Small intestine (tissue), 7 donors: ENCODE data around the gene PTS. TPM values are rescaled to one million over a fixed set of nuclear protein-coding genes. Genes with fewer than 3 reads are reported as not detected.

Experiments
- DNase-seq, 2 donors: peaks; one replicate each; pipeline versions ENCODE4 v3.0.0 to v3.0.0-alpha.2; 2013
- FAIRE-seq: peaks from 2 replicates; lab custom pipeline; 2012; peaks lifted over from hg19 to GRCh38; lab: Jason Lieb, UNC
- H3K27ac ChIP-seq, 3 donors: one replicate each; pipeline ENCODE4 v1.5.1; 2013; ENCODE audit warnings: low read length in 2 of 3, mild to moderate bottlenecking in 2 of 3, control low read depth in 1 of 3, inconsistent platforms in 1 of 3, low read depth in 1 of 3, moderate library complexity in 1 of 3
- H3K27me3 ChIP-seq, 3 donors: one replicate each; pipeline ENCODE4 v1.6.1; 2013; ENCODE audit warnings: low read length in 3 of 3, inconsistent platforms in 1 of 3; ENCODE audit not compliant: control insufficient read depth in 3 of 3, insufficient read depth in 3 of 3
- H3K36me3 ChIP-seq, 3 donors: one replicate each; pipeline ENCODE4 v1.6.1; 2013; ENCODE audit warnings: low read length in 3 of 3, inconsistent platforms in 1 of 3, low read depth in 1 of 3, mild to moderate bottlenecking in 1 of 3, moderate library complexity in 1 of 3; ENCODE audit not compliant: control insufficient read depth in 3 of 3, insufficient read depth in 2 of 3
- H3K4me1 ChIP-seq, 3 donors: one replicate each; pipeline ENCODE4 v1.6.1; 2013; ENCODE audit warnings: low read length in 2 of 3, inconsistent platforms in 1 of 3, low read depth in 1 of 3, mild to moderate bottlenecking in 1 of 3, moderate library complexity in 1 of 3; ENCODE audit not compliant: control insufficient read depth in 3 of 3, insufficient read depth in 2 of 3
- H3K4me3 ChIP-seq, 3 donors: one replicate each; pipeline ENCODE4 v1.5.1; 2013; ENCODE audit warnings: low read length in 3 of 3, control low read depth in 1 of 3, inconsistent platforms in 1 of 3, low read depth in 1 of 3, mild to moderate bottlenecking in 1 of 3, moderate library complexity in 1 of 3
- H3K9me3 ChIP-seq, 2 donors: one replicate each; pipeline ENCODE4 v1.6.1; 2013; ENCODE audit warnings: low read depth in 1 of 2, low read length in 1 of 2; ENCODE audit not compliant: control insufficient read depth in 2 of 2, insufficient read depth in 1 of 2
- WGBS, 3 donors: extraction: QIAGEN DNeasy Blood & Tissue Kit; methylation state at CpG; one replicate each; pipeline ENCODE4 v1.1.7; 2013; 5-methylcytosine and 5-hydroxymethylcytosine counted together
- polyA plus RNA-seq, 4 donors: library from polyadenylated mRNA; stranded (reverse) in 3 of 4; unstranded in 1 of 4; fragments of 200-250 nt in 3 of 4; fragments of 120-200 nt in 1 of 4; gene quantifications; one replicate each; pipeline versions ENCODE4 v1.2.1 to v1.2.3, GENCODE V29; 2013
- donor health status: healthy with polysubstance abuse.
- donor health status: control.
- donor health status: control.
- donor health status: Bipolar disorder and iron deficiency.
- donor health status: healthy.

The PTS gene
- polyA plus RNA-seq, 4 donors = 25.5 to 57.3 (median 38.9) TPM

- Histone ChIP-seq H3K27me3 (no peaks in the 10 kb centered on the region), H3K36me3 (peaks cover 6 to 19% (median 11%) of the 10 kb centered on the region in 3 donors), H3K27ac (no peak overlapping the region), H3K4me1 (peaks cover 4 to 8% (median 6%) of the 10 kb centered on the region in 3 donors), H3K4me3 (no peak overlapping the region), H3K9me3 (no peaks in the 10 kb centered on the region)
- WGBS, 3 donors = 52 to 79% (median 69%) methylated on average over 2 of the region's 2 CpGs
- FAIRE-seq (no peak), DNase-seq (no peak)
Measured at GRCh38 chr11:112231952-112232351, 5.7 kb downstream of the PTS start.

DNA sequence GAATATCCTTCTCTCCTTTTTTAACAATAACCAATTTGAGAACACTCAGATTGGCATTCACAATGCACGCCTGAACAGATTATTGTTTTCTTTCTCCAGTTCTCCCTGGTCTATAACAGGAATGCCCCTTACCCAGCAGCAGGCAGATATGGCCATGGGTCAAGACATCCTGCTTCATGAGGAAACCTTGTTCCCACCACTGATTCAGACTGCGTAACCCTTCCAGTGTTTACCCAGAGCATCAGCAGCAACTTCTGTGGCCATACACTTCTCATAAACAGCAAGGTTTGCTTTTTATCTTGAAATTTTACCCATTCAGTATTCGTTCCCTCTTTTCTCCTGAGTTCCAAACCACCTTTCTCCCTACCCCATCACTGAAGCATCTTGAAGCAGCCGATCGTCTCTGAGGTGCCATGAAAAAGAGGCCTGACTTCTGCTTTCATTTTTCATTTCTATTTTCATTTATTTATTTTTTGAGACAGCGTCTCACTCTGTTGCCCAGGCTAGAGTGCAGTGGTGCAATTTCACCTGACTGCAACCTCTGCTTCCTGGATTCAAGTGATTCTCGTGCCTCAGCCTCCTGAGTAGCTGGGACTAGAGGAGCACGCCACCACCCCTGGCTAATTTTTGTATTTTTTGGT, 9.6 kb downstream of the PTS start:
- DNase-seq (no peak), FAIRE-seq (no peak)
- H3K4me3 ChIP-seq = no peak overlapping the region
- H3K9me3 ChIP-seq = no peaks in the 10 kb centered on the region
- H3K4me1 ChIP-seq = no peaks in the 10 kb centered on the region
- H3K27me3 ChIP-seq = no peaks in the 10 kb centered on the region
- 91 to 96% (median 93%) methylated on average over 8 of the region's 8 CpGs for WGBS, 3 donors
- no peak overlapping the region for H3K27ac ChIP-seq
- H3K36me3 ChIP-seq = peaks cover 15 to 28% (median 16%) of the 10 kb centered on the region in 3 donors

GRCh38 chr11:112237451-112237850, 11.2 kb downstream of the PTS start:
- 96 to 97% (median 97%) methylated on average over 4 of the region's 4 CpGs for WGBS, 3 donors
- Histone ChIP-seq H3K27me3 (no peaks in the 10 kb centered on the region), H3K9me3 (no peaks in the 10 kb centered on the region), H3K4me1 (no peaks in the 10 kb centered on the region), H3K36me3 (peaks cover 14 to 28% (median 15%) of the 10 kb centered on the region in 3 donors), H3K27ac (no peak overlapping the region), H3K4me3 (no peak overlapping the region)
- FAIRE-seq (no peak), DNase-seq (no peak)

DNA sequence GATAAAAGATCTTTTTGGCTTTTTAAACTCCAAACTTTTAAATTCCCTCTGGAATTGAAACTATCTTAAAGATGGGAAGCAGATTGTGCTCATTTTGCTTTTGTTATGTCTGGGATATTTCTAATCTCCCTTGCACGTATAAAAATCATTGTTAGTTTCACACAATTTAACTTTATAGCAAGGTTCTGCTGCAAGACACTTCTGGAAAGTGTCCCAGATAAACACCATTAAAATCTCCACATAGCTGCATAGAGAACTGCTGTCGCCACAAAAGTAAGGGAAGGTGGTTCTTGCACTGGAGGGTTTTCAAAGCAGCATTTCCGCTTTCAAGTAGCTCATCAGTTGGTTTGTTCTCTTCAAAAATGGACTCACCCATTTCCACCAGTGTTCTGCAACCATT, 11.8 kb downstream of the PTS start:
- H3K27ac ChIP-seq = no peak overlapping the region
- no peaks in the 10 kb centered on the region for H3K9me3 ChIP-seq
- FAIRE-seq = no peak
- H3K4me1 ChIP-seq = no peaks in the 10 kb centered on the region
- no peak for DNase-seq
- H3K4me3 ChIP-seq = no peak overlapping the region
- peaks cover 14 to 28% (median 15%) of the 10 kb centered on the region in 3 donors for H3K36me3 ChIP-seq
- no peaks in the 10 kb centered on the region for H3K27me3 ChIP-seq
- WGBS, 3 donors = 87 to 90% (median 87%) methylated on average over 3 of the region's 3 CpGs

GRCh38 chr11:112241486-112241885, 15.3 kb downstream of the PTS start:
- no peaks in the 10 kb centered on the region for H3K9me3 ChIP-seq
- no peak for FAIRE-seq
- WGBS, 3 donors = 64 to 95% (median 83%) methylated on average over 3 of the region's 3 CpGs
- no peaks in the 10 kb centered on the region for H3K4me1 ChIP-seq
- H3K36me3 ChIP-seq = peaks cover 8 to 20% (median 9%) of the 10 kb centered on the region in 3 donors
- no peaks in the 10 kb centered on the region for H3K27me3 ChIP-seq
- H3K4me3 ChIP-seq = no peak overlapping the region
- H3K27ac ChIP-seq = no peak overlapping the region
- DNase-seq = no peak

- Histone ChIP-seq H3K9me3 (no peaks in the 10 kb centered on the region), H3K4me1 (no peaks in the 10 kb centered on the region), H3K4me3 (no peak overlapping the region), H3K27ac (no peak overlapping the region), H3K36me3 (no peaks in the 10 kb centered on the region), H3K27me3 (no peaks in the 10 kb centered on the region)
- no peak for FAIRE-seq
- 57 to 61% (median 60%) methylated on average over 4 of the region's 4 CpGs for WGBS, 3 donors
- DNase-seq = no peak
Measured at GRCh38 chr11:112247201-112247600, 21.0 kb downstream of the PTS start.

DNA sequence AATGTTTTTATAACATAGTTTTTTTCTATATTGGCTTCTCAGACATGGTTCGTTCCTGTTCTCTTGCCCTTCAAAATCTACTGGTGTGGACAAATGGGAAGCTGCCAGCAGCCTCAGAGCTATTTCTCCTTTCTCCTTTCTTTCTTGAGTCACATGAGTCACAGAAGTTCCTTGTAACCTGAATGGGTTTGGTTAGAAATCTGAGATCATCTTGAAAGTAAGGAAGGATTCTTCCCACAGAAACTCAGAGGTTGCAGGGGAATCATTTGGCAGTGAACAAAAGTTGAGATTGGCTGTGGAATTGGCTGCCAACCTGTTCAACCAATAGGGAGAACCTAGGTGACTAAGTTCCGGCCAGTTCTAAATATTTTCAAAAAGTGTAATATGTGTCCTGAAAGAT, 22.0 kb downstream of the PTS start:
- 90 to 98% (median 94%) methylated on average over 2 of the region's 2 CpGs for WGBS, 3 donors
- no peak overlapping the region for H3K4me3 ChIP-seq
- DNase-seq = no peak
- FAIRE-seq = no peak
- H3K27me3 ChIP-seq = no peaks in the 10 kb centered on the region
- no peaks in the 10 kb centered on the region for H3K9me3 ChIP-seq
- H3K27ac ChIP-seq = no peak overlapping the region
- H3K4me1 ChIP-seq = no peaks in the 10 kb centered on the region
- H3K36me3 ChIP-seq = no peaks in the 10 kb centered on the region

DNA sequence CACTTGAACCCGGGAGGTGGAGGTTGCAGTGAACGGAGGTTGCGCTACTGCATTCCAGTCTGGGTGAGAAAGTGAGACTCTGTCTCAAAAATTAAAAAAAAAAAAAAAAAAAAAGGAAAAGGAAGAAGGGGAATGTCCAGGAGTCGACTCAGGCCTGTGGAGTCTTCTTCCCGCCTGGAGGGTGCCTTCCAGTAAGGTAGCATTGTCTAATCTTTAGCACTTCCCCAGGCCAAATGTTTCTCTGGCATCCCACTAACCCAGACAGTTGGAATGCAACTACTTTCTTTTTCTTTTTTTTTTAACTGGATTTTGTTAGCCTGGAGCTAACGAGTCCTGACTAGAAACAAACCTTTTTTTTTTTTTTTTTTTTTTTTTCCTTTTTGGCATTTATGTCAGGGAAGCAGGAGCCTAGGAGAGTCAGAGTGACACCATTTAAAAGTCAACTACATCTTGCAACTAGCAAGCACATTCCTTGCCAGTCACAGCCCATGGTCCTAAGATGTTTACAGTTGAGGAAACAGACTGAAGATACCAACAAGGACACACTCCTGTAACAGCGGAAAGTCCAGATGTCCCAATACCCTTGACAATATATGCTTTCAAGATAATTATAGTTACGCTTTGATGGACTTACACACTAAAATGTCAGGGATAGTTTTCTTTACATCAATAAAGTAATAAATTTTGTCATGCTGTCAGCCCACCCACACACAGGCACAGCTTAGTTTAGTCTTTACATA, 23.8 kb downstream of the PTS start:
- H3K4me3 ChIP-seq = no peak overlapping the region
- H3K4me1 ChIP-seq = no peaks in the 10 kb centered on the region
- no peaks in the 10 kb centered on the region for H3K27me3 ChIP-seq
- FAIRE-seq (no peak), DNase-seq (peak in 1 of 2 donors; percentile 62)
- H3K36me3 ChIP-seq = no peaks in the 10 kb centered on the region
- no peak overlapping the region for H3K27ac ChIP-seq
- no peaks in the 10 kb centered on the region for H3K9me3 ChIP-seq
- 80 to 90% (median 89%) methylated on average over 8 of the region's 8 CpGs for WGBS, 3 donors
